Small intestine (tissue), 7 donors: Measurements from ENCODE around the gene BLOC1S3. TPM values are rescaled to one million over a fixed set of nuclear protein-coding genes. Genes with fewer than 3 reads are reported as not detected.

Experiments used
- DNase-seq, 2 donors: peaks; one replicate each; pipeline versions ENCODE4 v3.0.0 to v3.0.0-alpha.2; 2013
- FAIRE-seq: peaks from 2 replicates; lab custom pipeline; 2012; peaks lifted over from hg19 to GRCh38; lab: Jason Lieb, UNC
- H3K27ac ChIP-seq, 3 donors: one replicate each; pipeline ENCODE4 v1.5.1; 2013; ENCODE audit warnings: low read length in 2 of 3, mild to moderate bottlenecking in 2 of 3, control low read depth in 1 of 3, inconsistent platforms in 1 of 3, low read depth in 1 of 3, moderate library complexity in 1 of 3
- H3K27me3 ChIP-seq, 3 donors: one replicate each; pipeline ENCODE4 v1.6.1; 2013; ENCODE audit warnings: low read length in 3 of 3, inconsistent platforms in 1 of 3; ENCODE audit not compliant: control insufficient read depth in 3 of 3, insufficient read depth in 3 of 3
- H3K36me3 ChIP-seq, 3 donors: one replicate each; pipeline ENCODE4 v1.6.1; 2013; ENCODE audit warnings: low read length in 3 of 3, inconsistent platforms in 1 of 3, low read depth in 1 of 3, mild to moderate bottlenecking in 1 of 3, moderate library complexity in 1 of 3; ENCODE audit not compliant: control insufficient read depth in 3 of 3, insufficient read depth in 2 of 3
- H3K4me1 ChIP-seq, 3 donors: one replicate each; pipeline ENCODE4 v1.6.1; 2013; ENCODE audit warnings: low read length in 2 of 3, inconsistent platforms in 1 of 3, low read depth in 1 of 3, mild to moderate bottlenecking in 1 of 3, moderate library complexity in 1 of 3; ENCODE audit not compliant: control insufficient read depth in 3 of 3, insufficient read depth in 2 of 3
- H3K4me3 ChIP-seq, 3 donors: one replicate each; pipeline ENCODE4 v1.5.1; 2013; ENCODE audit warnings: low read length in 3 of 3, control low read depth in 1 of 3, inconsistent platforms in 1 of 3, low read depth in 1 of 3, mild to moderate bottlenecking in 1 of 3, moderate library complexity in 1 of 3
- H3K9me3 ChIP-seq, 2 donors: one replicate each; pipeline ENCODE4 v1.6.1; 2013; ENCODE audit warnings: low read depth in 1 of 2, low read length in 1 of 2; ENCODE audit not compliant: control insufficient read depth in 2 of 2, insufficient read depth in 1 of 2
- WGBS, 3 donors: extraction: QIAGEN DNeasy Blood & Tissue Kit; methylation state at CpG; one replicate each; pipeline ENCODE4 v1.1.7; 2013; 5-methylcytosine and 5-hydroxymethylcytosine counted together
- polyA plus RNA-seq, 4 donors: library from polyadenylated mRNA; stranded (reverse) in 3 of 4; unstranded in 1 of 4; fragments of 200-250 nt in 3 of 4; fragments of 120-200 nt in 1 of 4; gene quantifications; one replicate each; pipeline versions ENCODE4 v1.2.1 to v1.2.3, GENCODE V29; 2013
- donor health status: healthy with polysubstance abuse.
- donor health status: control.
- donor health status: control.
- donor health status: Bipolar disorder and iron deficiency.
- donor health status: healthy.

Gene BLOC1S3
- polyA plus RNA-seq, 4 donors = 3.6 to 12.8 (median 6.4) TPM

DNA sequence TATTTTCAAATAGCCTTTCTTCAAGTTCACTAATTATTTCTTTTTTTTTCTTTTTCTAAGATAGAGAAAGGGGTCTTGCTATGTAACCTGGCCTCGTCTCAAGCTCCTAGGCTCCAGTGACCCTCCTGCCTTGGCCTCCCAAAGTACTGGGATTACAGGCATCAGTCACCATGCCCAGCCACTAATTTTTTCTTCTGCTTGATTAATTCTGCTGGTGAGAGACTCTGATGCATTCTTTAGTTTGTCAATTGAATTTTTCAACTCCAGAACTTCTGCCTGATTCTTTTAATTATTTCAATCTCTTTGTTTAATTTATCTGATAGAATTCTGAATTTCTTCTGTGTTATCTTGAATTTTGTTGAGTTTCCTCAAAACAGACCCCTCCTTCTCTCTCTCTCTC, 11.4 kb downstream of the BLOC1S3 start:
- Histone ChIP-seq H3K36me3 (peaks cover 0 to 4% (median 0%) of the 10 kb centered on the region in 3 donors), H3K4me1 (no peaks in the 10 kb centered on the region), H3K4me3 (no peak overlapping the region), H3K27me3 (no peaks in the 10 kb centered on the region), H3K9me3 (peaks cover 0 to 2% of the 10 kb centered on the region in 2 donors), H3K27ac (no peak overlapping the region)
- no peak for DNase-seq
- 75 to 92% (median 89%) methylated on average over 1 of the region's 1 CpG for WGBS, 3 donors
- FAIRE-seq = no peak

DNA sequence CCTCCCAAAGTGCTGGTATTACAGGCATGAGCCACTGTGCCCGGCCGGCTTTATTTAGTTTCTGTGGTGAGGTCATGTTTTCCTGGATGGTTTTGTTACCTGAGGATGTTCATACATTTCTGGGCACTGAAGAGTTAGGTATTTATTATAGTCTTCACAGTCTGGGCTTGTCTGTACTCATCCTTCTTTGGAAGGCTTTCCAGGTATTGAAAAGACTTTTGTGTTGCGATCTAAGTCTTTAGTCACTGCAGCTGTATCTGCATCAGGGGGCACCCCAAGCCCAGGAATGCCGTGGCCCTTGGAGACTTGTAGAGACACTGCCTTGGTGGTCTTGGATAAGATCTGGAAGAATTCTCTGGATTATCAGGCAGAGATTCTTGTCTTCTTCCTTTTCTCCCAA, 12.8 kb downstream of the BLOC1S3 start:
- 93 to 99% (median 97%) methylated on average over 4 of the region's 4 CpGs for WGBS, 3 donors
- Histone ChIP-seq H3K4me1 (no peaks in the 10 kb centered on the region), H3K36me3 (peaks cover 0 to 4% (median 0%) of the 10 kb centered on the region in 3 donors), H3K27me3 (no peaks in the 10 kb centered on the region), H3K9me3 (peaks cover 0 to 2% of the 10 kb centered on the region in 2 donors), H3K27ac (no peak overlapping the region), H3K4me3 (no peak overlapping the region)
- DNase-seq (no peak), FAIRE-seq (no peak)

DNA sequence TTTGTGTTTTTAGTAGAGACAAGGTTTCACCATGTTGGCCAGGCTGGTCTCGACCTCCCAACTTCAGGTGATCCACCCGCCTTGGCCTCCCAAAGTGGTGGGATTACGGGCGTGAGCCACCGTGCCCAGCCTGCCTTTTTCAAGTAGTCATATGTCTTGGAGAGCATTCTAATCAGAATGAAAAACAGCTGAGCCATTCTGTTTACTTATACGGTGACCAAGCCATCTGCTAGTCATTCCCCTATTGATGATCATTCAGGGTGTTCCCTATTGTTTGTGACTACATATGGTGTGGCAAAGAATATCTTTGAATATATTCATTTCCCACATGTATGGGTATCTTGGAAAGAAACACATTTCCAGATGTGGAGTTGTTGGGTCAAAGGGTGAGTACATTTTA, 17.2 kb downstream of the BLOC1S3 start:
- Histone ChIP-seq H3K36me3 (peaks cover 0 to 4% (median 0%) of the 10 kb centered on the region in 3 donors), H3K27ac (no peak overlapping the region), H3K4me1 (no peaks in the 10 kb centered on the region), H3K4me3 (no peak overlapping the region), H3K9me3 (no peaks in the 10 kb centered on the region), H3K27me3 (no peaks in the 10 kb centered on the region)
- DNase-seq (no peak), FAIRE-seq (no peak)
- WGBS, 3 donors = 76 to 87% (median 85%) methylated on average over 6 of the region's 6 CpGs

GRCh38 chr19:45200568-45200967, 22.0 kb downstream of the BLOC1S3 start:
- Histone ChIP-seq H3K4me1 (no peaks in the 10 kb centered on the region), H3K36me3 (no peaks in the 10 kb centered on the region), H3K27me3 (no peaks in the 10 kb centered on the region), H3K4me3 (no peak overlapping the region), H3K9me3 (no peaks in the 10 kb centered on the region), H3K27ac (no peak overlapping the region)
- WGBS, 3 donors = 66 to 89% (median 88%) methylated on average over 4 of the region's 4 CpGs
- no peak for FAIRE-seq
- no peak for DNase-seq

DNA sequence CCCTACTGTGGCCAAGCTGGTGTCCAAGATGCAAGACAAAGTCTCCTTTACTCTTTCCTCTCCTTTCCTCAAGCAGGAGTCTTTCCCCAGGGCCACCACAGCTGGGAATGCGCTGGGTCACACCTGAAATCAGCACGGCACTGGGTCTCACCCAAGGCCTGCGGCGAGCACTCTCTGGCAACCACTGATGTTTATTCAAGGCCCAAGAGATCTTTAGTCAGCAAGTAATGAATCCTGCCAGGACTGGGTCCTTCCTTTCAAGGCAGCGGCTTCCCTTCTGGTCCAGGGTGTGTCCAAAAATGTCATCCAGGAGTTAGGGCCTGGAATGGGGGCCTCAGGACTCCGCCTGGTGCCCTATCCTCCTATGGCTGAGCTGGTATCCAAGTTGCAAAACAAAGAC, 24.1 kb downstream of the BLOC1S3 start:
- H3K9me3 ChIP-seq = no peaks in the 10 kb centered on the region
- DNase-seq = no peak
- FAIRE-seq = no peak
- no peaks in the 10 kb centered on the region for H3K36me3 ChIP-seq
- no peak overlapping the region for H3K4me3 ChIP-seq
- no peaks in the 10 kb centered on the region for H3K4me1 ChIP-seq
- no peak overlapping the region for H3K27ac ChIP-seq
- no peaks in the 10 kb centered on the region for H3K27me3 ChIP-seq
- WGBS, 3 donors = 81 to 93% (median 86%) methylated on average over 6 of the region's 6 CpGs

DNA sequence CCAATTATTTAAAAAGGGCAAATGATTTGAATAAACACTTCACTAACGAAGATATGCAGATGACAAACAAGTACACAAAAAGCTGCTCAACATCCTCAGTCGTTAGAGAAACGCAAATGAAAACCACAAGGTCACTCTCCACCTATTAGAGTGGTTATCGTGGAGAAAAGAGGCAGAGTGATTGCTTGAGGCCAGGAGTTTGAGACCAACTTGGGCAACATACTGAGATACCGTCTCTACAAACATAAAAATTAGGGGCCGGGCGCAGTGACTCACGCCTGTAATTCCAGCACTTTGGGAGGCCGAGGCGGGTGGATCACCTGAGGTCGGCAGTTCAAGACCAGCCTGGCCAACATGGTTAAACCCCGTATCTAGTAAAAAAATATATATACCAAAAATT, 27.2 kb downstream of the BLOC1S3 start:
- no peaks in the 10 kb centered on the region for H3K4me1 ChIP-seq
- H3K9me3 ChIP-seq = no peaks in the 10 kb centered on the region
- no peaks in the 10 kb centered on the region for H3K36me3 ChIP-seq
- WGBS, 3 donors = 84 to 88% (median 87%) methylated on average over 12 of the region's 12 CpGs
- H3K4me3 ChIP-seq = no peak overlapping the region
- FAIRE-seq (no peak), DNase-seq (no peak)
- no peaks in the 10 kb centered on the region for H3K27me3 ChIP-seq
- no peak overlapping the region for H3K27ac ChIP-seq

- 85 to 93% (median 88%) methylated on average over 3 of the region's 3 CpGs for WGBS, 3 donors
- no peaks in the 10 kb centered on the region for H3K27me3 ChIP-seq
Observed at GRCh38 chr19:45206328-45206727, 27.7 kb downstream of the BLOC1S3 start.

DNA sequence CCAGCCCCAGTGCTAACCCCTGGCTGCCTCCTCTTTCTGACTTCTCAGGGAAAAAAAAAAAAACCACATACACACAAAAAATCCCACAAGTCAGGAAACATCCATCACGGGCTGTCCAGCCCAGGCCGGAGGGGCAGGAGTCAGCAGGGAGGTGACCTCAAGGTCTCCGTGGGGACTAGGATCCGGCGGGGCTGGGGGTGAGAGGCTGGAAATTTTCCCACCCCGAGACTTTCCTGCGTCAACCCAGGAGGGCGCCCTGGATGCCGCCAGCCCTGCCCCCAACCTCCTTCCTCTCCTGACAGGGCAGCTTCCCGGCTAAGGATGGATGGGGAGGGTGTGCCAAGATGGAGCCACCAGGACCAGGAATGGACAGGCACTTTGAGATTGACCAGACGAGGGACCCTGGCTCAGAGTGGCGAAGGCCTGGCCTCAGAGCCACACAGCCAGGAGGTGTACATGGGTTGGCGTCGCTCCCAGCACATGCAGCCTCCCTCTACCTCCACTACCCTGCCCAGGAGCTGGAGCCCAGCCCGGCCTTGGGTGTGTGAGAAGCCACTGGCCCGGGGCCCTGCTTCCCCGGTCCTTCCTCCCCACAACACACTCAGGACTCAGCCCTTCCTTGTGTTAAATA, 33.3 kb downstream of the BLOC1S3 start:
- H3K27me3 ChIP-seq = peaks cover 0 to 32% (median 4%) of the 10 kb centered on the region in 3 donors
- FAIRE-seq = no peak
- H3K36me3 ChIP-seq = peaks cover 0 to 2% (median 0%) of the 10 kb centered on the region in 3 donors
- no peak for DNase-seq
- no peaks in the 10 kb centered on the region for H3K4me1 ChIP-seq
- H3K27ac ChIP-seq = peak overlapping the region in 1 of 3 donors; percentile 53
- H3K9me3 ChIP-seq = no peaks in the 10 kb centered on the region
- WGBS, 3 donors = 26 to 30% (median 28%) methylated on average over 17 of the region's 17 CpGs
- H3K4me3 ChIP-seq = no peak overlapping the region

More at GRCh38 chr19:45206328-45206727, 27.7 kb downstream of the BLOC1S3 start:
- DNase-seq (no peak), FAIRE-seq (no peak)
- H3K27ac ChIP-seq = no peak overlapping the region
- no peaks in the 10 kb centered on the region for H3K4me1 ChIP-seq
- no peaks in the 10 kb centered on the region for H3K36me3 ChIP-seq
- H3K4me3 ChIP-seq = no peak overlapping the region
- H3K9me3 ChIP-seq = no peaks in the 10 kb centered on the region

- Histone ChIP-seq H3K36me3 (peaks cover 0 to 2% (median 0%) of the 10 kb centered on the region in 3 donors), H3K27me3 (peaks cover 4 to 43% (median 6%) of the 10 kb centered on the region in 3 donors), H3K9me3 (no peaks in the 10 kb centered on the region), H3K27ac (no peak overlapping the region), H3K4me3 (no peak overlapping the region), H3K4me1 (no peaks in the 10 kb centered on the region)
- 81 to 85% (median 84%) methylated on average over 21 to 23 of the region's 23 CpGs for WGBS, 3 donors
- DNase-seq (no peak), FAIRE-seq (no peak)
Observed at GRCh38 chr19:45213031-45213430, 34.4 kb downstream of the BLOC1S3 start.
